ENCODE results near the gene CROCC2. TPM values are rescaled to one million over a fixed set of nuclear protein-coding genes. Genes with fewer than 3 reads are reported as not detected.

Gene CROCC2
- total and polyA plus RNA-seq, 8 donors: 0.03 to 4.9 TPM; not detected in 6

DNA sequence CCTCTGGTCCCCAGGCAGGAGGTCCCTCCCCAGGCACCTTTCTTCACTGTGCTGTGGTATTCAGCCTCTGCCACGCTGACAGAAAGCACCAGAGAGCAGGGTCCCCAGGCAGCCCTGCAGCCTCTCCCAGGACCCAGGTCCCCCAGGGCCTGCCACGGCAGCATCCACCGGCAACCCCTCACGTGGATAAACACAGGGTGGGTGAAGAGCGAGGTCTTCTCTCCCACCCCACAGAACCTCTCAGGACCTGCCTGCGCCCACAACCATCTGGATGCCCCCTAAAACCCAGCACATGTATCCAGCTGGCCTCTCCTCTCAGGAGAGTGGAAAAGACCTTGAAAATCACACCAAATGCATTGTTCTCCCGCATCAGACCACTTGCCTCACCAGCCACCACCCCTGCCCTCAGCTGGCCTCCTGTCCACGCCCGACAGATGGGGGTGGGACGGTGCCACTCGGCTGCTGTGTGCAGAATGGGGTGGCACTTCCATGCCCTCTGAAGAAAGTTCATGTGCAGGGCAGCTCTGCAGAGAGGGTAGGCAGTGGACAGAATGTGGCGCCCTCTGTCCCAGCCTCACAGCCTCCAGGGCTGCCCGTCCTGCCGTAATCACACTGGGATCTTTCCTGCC, 4.0 kb upstream of the CROCC2 start:
- TF ChIP-seq POLR2A (IDR thresholded peaks at IDR 0.05) (no peak), EP300 (IDR thresholded peaks at IDR 0.05) (no peak), POLR2AphosphoS5 (IDR thresholded peaks at IDR 0.05) (no peak)
- TF ChIP-seq, protein P1, sequence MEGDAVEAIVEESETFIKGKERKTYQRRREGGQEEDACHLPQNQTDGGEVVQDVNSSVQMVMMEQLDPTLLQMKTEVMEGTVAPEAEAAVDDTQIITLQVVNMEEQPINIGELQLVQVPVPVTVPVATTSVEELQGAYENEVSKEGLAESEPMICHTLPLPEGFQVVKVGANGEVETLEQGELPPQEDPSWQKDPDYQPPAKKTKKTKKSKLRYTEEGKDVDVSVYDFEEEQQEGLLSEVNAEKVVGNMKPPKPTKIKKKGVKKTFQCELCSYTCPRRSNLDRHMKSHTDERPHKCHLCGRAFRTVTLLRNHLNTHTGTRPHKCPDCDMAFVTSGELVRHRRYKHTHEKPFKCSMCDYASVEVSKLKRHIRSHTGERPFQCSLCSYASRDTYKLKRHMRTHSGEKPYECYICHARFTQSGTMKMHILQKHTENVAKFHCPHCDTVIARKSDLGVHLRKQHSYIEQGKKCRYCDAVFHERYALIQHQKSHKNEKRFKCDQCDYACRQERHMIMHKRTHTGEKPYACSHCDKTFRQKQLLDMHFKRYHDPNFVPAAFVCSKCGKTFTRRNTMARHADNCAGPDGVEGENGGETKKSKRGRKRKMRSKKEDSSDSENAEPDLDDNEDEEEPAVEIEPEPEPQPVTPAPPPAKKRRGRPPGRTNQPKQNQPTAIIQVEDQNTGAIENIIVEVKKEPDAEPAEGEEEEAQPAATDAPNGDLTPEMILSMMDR (IDR thresholded peaks at IDR 0.05): no peak
- no peak overlapping the region for H3K4me3 ChIP-seq
- DNase-seq: no peak
- WGBS, 5 donors: 78 to 93% (median 83%) methylated on average over 11 to 14 of the region's 14 CpGs
- H3K36me3 ChIP-seq: no peaks in the 10 kb centered on the region
- peaks cover 0 to 26% (median 6%) of the 10 kb centered on the region in 4 donors for H3K4me1 ChIP-seq
- no peak overlapping the region for H3K27ac ChIP-seq
- intact Hi-C loops (cut with DNase I; ENCODE audit: low total_unique reads): no loop called here
- no peaks in the 10 kb centered on the region for H3K9me3 ChIP-seq
- peaks cover 0 to 22% (median 0%) of the 10 kb centered on the region in 3 donors for H3K27me3 ChIP-seq

DNA sequence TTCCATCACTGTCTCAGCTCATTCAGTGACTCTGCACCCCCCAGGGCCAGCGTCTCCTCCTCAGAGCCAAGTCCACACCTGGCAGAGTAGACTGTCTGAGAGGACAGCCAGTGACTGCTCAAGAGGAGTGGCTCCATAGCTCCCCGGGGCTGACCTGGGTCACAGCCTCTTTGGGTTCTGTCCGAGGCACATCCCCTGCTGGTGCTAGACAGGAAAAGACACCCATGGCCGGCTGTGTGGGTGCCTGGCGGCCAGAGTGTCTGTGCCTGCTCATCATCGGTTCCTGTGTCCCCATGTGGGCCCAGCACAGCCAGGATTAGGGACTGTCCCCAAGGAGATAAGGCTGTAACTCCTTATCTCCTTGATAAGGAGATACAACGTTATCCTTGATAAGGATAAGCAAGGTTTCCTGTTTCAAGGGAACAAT, 3.5 kb upstream of the CROCC2 start:
- Histone ChIP-seq H3K4me3 (no peak overlapping the region), H3K27ac (no peak overlapping the region), H3K36me3 (no peaks in the 10 kb centered on the region), H3K9me3 (no peaks in the 10 kb centered on the region), H3K4me1 (peaks cover 0 to 21% (median 6%) of the 10 kb centered on the region in 4 donors), H3K27me3 (peaks cover 0 to 23% (median 0%) of the 10 kb centered on the region in 3 donors)
- TF ChIP-seq POLR2AphosphoS5 (IDR thresholded peaks at IDR 0.05) (no peak), POLR2A (IDR thresholded peaks at IDR 0.05) (no peak), EP300 (IDR thresholded peaks at IDR 0.05) (no peak)
- TF ChIP-seq, protein P1 (IDR thresholded peaks at IDR 0.05): no peak
- WGBS, 5 donors: 30 to 66% (median 40%) methylated on average over 5 to 7 of the region's 7 CpGs
- intact Hi-C loops (cut with DNase I; ENCODE audit: low total_unique reads): no loop called here
- DNase-seq: no peak

- Histone ChIP-seq H3K27ac (no peak overlapping the region), H3K4me3 (no peak overlapping the region), H3K27me3 (peaks cover 0 to 23% (median 0%) of the 10 kb centered on the region in 3 donors), H3K9me3 (no peaks in the 10 kb centered on the region), H3K4me1 (peaks cover 0 to 14% (median 3%) of the 10 kb centered on the region in 4 donors), H3K36me3 (no peaks in the 10 kb centered on the region)
- intact Hi-C loops (cut with DNase I; ENCODE audit: low total_unique reads): no loop called here
- TF ChIP-seq POLR2AphosphoS5 (IDR thresholded peaks at IDR 0.05) (no peak), POLR2A (IDR thresholded peaks at IDR 0.05) (no peak)
- TF ChIP-seq, protein P1 (IDR thresholded peaks at IDR 0.05): no peak
- DNase-seq: no peak
- 87 to 91% (median 89%) methylated on average over 26 to 34 of the region's 34 CpGs for WGBS, 5 donors
Measured at GRCh38 chr2:240903191-240904060, 2.7 kb upstream of the CROCC2 start.

DNA sequence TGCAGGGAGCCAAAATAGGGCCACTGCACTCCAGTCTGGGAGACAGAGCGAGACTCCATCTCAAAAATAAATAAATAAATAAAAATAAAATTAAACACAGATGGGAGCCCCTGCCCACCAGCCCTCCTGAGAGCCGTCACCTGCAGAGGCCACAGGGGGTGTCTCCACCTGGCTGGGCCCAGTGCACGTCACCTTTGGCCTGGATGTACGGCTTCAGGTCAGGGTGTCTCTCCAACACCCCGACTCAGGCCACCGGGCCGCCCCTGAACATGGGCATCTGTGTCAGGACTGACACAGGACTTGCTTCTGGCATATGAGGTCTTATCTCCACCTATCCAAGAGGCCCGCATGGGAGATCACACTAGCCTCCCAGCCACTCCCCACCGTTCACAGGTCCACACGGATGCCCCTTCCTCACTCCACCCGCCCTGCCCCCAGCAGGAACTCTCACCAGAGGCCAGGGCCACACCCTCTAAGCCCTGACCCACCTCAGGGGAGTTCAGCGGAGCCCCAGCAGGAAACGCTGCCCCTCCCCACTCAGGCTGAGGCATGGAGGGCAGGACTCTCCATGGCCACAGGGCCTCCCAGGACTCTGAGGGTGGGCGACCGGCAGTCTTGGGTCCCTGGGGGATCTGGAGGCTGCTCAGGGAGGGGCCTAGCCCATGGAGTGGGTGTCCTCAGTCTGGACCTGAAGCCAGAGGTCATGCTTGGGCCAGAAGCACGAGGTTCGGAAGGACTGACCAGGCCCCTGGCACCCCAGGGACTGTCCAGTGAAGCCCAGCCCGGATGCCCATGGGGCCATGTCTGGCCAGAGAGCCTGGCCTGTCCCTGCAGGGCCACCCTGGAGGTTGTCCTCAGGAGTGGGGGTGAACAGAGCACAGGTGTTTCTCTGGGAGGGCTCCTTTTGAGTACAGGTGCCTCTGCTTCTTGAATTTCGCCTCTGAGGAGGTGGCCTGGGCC, 1.6 kb upstream of the CROCC2 start:
- H3K27ac ChIP-seq: no peak overlapping the region
- 77 to 86% (median 83%) methylated on average over 13 to 19 of the region's 19 CpGs for WGBS, 5 donors
- H3K36me3 ChIP-seq: no peaks in the 10 kb centered on the region
- H3K4me3 ChIP-seq: no peak overlapping the region
- TF ChIP-seq EP300 (IDR thresholded peaks at IDR 0.05): no peak
- H3K9me3 ChIP-seq: no peaks in the 10 kb centered on the region
- DNase-seq: no peak
- intact Hi-C loops (cut with DNase I; ENCODE audit: low total_unique reads): no loop called here
- peaks cover 0 to 27% (median 0%) of the 10 kb centered on the region in 3 donors for H3K27me3 ChIP-seq
- peaks cover 0 to 9% (median 2%) of the 10 kb centered on the region in 4 donors for H3K4me1 ChIP-seq
